Measurements from ENCODE around the gene TTLL5.

DNA sequence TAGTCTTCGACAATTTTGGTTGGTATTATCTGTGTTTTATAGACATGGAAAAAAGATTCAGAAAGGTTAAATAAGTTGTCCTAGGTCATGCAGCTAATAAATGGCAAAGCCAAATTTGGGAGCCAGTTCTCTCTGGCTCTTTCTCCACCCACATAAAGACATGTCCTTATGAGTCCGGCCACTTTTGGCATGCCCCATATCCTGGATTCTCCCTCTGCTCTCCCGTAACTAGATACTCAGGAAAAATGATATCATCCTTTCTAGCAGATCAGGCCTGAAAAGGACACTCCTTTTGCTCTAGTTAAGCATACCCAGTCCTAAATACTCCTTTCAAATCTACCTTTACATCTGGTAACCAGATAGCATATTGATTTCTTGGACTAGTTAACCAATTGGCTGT, 64.4 kb downstream of the TTLL5 start:
- TF ChIP-seq, protein P1, sequence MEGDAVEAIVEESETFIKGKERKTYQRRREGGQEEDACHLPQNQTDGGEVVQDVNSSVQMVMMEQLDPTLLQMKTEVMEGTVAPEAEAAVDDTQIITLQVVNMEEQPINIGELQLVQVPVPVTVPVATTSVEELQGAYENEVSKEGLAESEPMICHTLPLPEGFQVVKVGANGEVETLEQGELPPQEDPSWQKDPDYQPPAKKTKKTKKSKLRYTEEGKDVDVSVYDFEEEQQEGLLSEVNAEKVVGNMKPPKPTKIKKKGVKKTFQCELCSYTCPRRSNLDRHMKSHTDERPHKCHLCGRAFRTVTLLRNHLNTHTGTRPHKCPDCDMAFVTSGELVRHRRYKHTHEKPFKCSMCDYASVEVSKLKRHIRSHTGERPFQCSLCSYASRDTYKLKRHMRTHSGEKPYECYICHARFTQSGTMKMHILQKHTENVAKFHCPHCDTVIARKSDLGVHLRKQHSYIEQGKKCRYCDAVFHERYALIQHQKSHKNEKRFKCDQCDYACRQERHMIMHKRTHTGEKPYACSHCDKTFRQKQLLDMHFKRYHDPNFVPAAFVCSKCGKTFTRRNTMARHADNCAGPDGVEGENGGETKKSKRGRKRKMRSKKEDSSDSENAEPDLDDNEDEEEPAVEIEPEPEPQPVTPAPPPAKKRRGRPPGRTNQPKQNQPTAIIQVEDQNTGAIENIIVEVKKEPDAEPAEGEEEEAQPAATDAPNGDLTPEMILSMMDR (conservative IDR thresholded peaks at IDR 0.05 in 1 of 2, IDR thresholded peaks at IDR 0.05 in 1 of 2; ENCODE audit: extremely low read depth in 1 of 2, insufficient read depth in 1 of 2, low read depth in 1 of 2, low read length in 2 of 2), result no peak
- no peak for TF ChIP-seq EZH2 (IDR thresholded peaks at IDR 0.05; ENCODE audit: borderline replicate concordance, low read length)
